Measurements from ENCODE around the gene NUCKS1. TPM values are rescaled to one million over a fixed set of nuclear protein-coding genes. Genes with fewer than 3 reads are reported as not detected.
A peak's percentile ranks its signal among the peaks of the same experiment; 100 is the strongest.

Gene NUCKS1
- total RNA-seq, 4 donors from 2014 or later = 130 to 180 (median 138) TPM

DNA sequence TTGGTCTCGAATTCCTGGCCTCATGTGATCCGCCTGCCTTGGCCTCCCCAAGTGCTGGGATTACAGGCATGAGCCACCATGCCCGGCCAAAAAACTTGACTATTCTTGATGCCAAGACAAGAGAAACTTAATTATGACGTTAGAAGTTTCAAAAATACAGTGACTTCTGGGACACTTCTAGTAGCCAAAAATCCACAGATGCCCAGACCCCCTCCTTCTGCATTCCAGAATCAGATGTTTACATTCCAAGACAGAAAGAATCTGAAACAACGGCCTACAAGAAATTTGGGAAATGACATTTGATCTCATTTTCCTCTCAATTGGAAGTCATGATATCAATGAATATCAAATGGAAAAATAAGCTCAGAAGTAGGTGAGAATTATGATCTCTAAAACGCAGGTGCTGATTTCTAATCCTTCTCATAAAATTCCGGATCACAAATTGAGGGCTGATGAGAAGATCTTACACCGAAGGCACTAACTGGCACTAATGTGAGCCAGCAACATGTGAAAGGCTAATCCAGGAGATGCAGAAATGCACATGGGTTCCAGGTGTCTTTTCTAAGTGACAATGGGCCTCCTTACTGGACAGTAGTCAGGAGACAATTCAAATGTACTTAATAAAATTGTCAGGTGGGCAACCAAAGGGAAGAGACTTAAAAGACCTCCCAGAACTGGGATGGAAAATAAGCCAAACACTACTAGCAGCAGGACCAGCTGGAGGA, 19.8 kb upstream of the NUCKS1 start:
- Histone ChIP-seq H3K9me3 (no peaks in the 10 kb centered on the region), H3K4me1 (peaks cover 0 to 26% (median 5%) of the 10 kb centered on the region in 3 donors), H3K27me3 (no peaks in the 10 kb centered on the region), H3K27ac (peak overlapping the region; percentile 31 to 64 (median 52)), H3K36me3 (peaks cover 0 to 8% of the 10 kb centered on the region in 2 donors), H3K4me3 (no peak overlapping the region)
- no peak for ATAC-seq
- WGBS, 2 donors (ENCODE audit: low coverage in 1 of 2) = 44 to 45% methylated on average over 5 to 6 of the region's 8 CpGs
- TF ChIP-seq POLR2A (IDR thresholded peaks at IDR 0.05) = no peak
- TF ChIP-seq, protein P1, sequence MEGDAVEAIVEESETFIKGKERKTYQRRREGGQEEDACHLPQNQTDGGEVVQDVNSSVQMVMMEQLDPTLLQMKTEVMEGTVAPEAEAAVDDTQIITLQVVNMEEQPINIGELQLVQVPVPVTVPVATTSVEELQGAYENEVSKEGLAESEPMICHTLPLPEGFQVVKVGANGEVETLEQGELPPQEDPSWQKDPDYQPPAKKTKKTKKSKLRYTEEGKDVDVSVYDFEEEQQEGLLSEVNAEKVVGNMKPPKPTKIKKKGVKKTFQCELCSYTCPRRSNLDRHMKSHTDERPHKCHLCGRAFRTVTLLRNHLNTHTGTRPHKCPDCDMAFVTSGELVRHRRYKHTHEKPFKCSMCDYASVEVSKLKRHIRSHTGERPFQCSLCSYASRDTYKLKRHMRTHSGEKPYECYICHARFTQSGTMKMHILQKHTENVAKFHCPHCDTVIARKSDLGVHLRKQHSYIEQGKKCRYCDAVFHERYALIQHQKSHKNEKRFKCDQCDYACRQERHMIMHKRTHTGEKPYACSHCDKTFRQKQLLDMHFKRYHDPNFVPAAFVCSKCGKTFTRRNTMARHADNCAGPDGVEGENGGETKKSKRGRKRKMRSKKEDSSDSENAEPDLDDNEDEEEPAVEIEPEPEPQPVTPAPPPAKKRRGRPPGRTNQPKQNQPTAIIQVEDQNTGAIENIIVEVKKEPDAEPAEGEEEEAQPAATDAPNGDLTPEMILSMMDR (IDR thresholded peaks at IDR 0.05) = no peak
- no peak for TF ChIP-seq EP300 (IDR thresholded peaks at IDR 0.05)
- no peak for TF ChIP-seq POLR2AphosphoS5 (IDR thresholded peaks at IDR 0.05)

DNA sequence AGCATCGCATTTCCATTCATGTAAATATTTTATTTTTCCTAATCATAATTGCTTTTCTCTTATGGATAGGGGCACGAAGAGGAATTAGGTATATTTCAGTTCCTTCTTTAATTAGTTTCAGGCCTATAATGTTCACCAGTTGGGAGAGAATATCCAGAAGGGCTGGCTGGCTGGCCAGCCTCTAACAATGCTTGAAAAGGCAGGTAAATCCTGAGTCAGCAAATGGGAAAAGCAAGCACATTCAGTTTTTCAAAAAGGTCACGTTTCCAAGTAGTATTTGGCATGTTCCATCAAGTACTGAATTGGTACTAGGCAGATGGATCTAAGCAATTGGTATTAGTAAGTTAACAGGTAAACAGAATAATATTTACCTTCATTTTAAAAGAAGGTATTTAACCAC, 17.3 kb upstream of the NUCKS1 start:
- WGBS, 2 donors (ENCODE audit: low coverage in 1 of 2) = 62 to 77% methylated on average over 3 of the region's 3 CpGs
- peaks cover 0 to 12% (median 0%) of the 10 kb centered on the region in 3 donors for H3K4me1 ChIP-seq
- H3K4me3 ChIP-seq = no peak overlapping the region
- H3K27ac ChIP-seq = no peak overlapping the region
- TF ChIP-seq, protein P1 (IDR thresholded peaks at IDR 0.05) = no peak
- no peak for TF ChIP-seq POLR2A (IDR thresholded peaks at IDR 0.05)
- no peak for TF ChIP-seq POLR2AphosphoS5 (IDR thresholded peaks at IDR 0.05)
- TF ChIP-seq EP300 (IDR thresholded peaks at IDR 0.05) = no peak
- ATAC-seq = no peak
- no peaks in the 10 kb centered on the region for H3K9me3 ChIP-seq
- H3K27me3 ChIP-seq = no peaks in the 10 kb centered on the region
- peaks cover 0 to 8% of the 10 kb centered on the region in 2 donors for H3K36me3 ChIP-seq

DNA sequence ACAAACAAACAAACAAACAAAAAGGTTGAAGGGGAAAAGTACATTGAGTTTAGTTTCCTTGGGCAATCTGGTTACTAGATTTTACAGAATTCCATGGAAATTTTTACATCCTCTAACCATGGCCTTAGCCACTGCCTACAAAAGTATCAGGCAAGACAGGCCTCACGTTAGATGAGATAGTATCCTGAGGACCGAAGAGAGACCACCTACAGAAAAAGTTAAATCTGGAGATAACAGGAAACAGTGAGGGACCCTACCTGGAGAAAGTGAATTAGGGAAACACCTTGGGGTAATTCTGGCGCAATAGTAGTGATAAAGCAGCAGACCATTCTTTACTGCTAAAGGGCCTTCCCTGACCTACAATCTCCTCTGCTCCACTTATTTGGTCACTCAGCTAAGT, 16.6 kb upstream of the NUCKS1 start:
- H3K4me1 ChIP-seq = peaks cover 0 to 12% (median 0%) of the 10 kb centered on the region in 3 donors
- 27 to 100% methylated on average over 2 to 3 of the region's 3 CpGs for WGBS, 2 donors (ENCODE audit: low coverage in 1 of 2)
- no peaks in the 10 kb centered on the region for H3K9me3 ChIP-seq
- no peaks in the 10 kb centered on the region for H3K27me3 ChIP-seq
- H3K27ac ChIP-seq = no peak overlapping the region
- no peak for ATAC-seq
- no peak overlapping the region for H3K4me3 ChIP-seq
- TF ChIP-seq POLR2A (IDR thresholded peaks at IDR 0.05) (no peak), EP300 (IDR thresholded peaks at IDR 0.05) (no peak), POLR2AphosphoS5 (IDR thresholded peaks at IDR 0.05) (no peak)
- TF ChIP-seq, protein P1 (IDR thresholded peaks at IDR 0.05) = no peak
- peaks cover 0 to 8% of the 10 kb centered on the region in 2 donors for H3K36me3 ChIP-seq

DNA sequence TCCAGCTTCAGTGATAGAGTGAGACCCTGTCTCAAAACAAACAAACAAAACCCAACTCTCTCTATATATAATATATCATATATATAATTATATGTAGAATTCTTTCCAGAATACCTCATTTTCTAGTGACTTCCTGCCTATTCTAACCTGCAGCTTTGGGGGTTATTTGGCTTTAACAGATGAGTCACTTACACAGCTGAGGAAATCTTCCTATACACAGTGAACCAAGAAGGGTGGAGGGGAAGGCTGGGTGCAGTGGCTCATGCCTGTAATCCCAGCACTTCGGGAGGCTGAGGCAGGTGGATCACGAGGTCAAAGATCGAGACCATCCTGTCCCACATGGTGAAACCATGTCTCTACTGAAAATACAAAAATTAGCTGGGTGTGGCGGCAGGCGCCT, 16.1 kb upstream of the NUCKS1 start:
- ATAC-seq = no peak
- 70% methylated on average over 5 of the region's 5 CpGs; no CpG with 5 or more reads in 1 of the 2 donors for WGBS, 2 donors (ENCODE audit: low coverage in 1 of 2)
- no peak overlapping the region for H3K4me3 ChIP-seq
- H3K27ac ChIP-seq = no peak overlapping the region
- H3K4me1 ChIP-seq = peaks cover 0 to 12% (median 0%) of the 10 kb centered on the region in 3 donors
- no peaks in the 10 kb centered on the region for H3K27me3 ChIP-seq
- H3K9me3 ChIP-seq = no peaks in the 10 kb centered on the region
- TF ChIP-seq POLR2AphosphoS5 (IDR thresholded peaks at IDR 0.05) (no peak), EP300 (IDR thresholded peaks at IDR 0.05) (no peak), POLR2A (IDR thresholded peaks at IDR 0.05) (no peak)
- TF ChIP-seq, protein P1 (IDR thresholded peaks at IDR 0.05) = no peak
- H3K36me3 ChIP-seq = peaks cover 0 to 8% of the 10 kb centered on the region in 2 donors

DNA sequence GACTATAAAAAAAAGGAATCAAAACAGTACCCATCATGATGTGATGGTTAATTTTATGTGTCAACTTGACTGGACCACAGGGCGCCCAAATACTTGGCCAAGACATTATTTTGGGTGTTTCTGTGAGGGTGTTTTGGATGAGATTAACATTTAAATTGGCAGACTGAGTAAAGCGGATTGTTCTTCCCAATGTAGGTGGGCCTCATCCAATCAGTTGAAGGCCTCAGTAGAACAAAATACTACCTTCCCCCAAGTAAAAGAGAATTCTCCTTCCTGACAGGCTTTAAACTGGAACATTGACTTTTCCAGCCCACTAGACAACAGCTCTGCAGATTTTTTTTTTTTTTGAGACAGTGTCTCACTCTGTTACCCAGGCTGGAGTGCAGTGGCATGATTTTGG, 14.6 kb upstream of the NUCKS1 start:
- H3K27me3 ChIP-seq = no peaks in the 10 kb centered on the region
- no peaks in the 10 kb centered on the region for H3K9me3 ChIP-seq
- H3K4me3 ChIP-seq = no peak overlapping the region
- TF ChIP-seq, protein P1 (IDR thresholded peaks at IDR 0.05) = no peak
- TF ChIP-seq EP300 (IDR thresholded peaks at IDR 0.05) = no peak
- no peak for TF ChIP-seq POLR2A (IDR thresholded peaks at IDR 0.05)
- TF ChIP-seq POLR2AphosphoS5 (IDR thresholded peaks at IDR 0.05) = no peak
- ATAC-seq = no peak
- H3K27ac ChIP-seq = no peak overlapping the region
- 80 to 91% methylated on average over 2 of the region's 2 CpGs for WGBS, 2 donors (ENCODE audit: low coverage in 1 of 2)
- peaks cover 0 to 6% (median 0%) of the 10 kb centered on the region in 3 donors for H3K4me1 ChIP-seq
- peaks cover 0 to 3% of the 10 kb centered on the region in 2 donors for H3K36me3 ChIP-seq
